ENCODE data around the gene EEIG1. TPM values are rescaled to one million over a fixed set of nuclear protein-coding genes. Genes with fewer than 3 reads are reported as not detected.

EEIG1 gene
- total and polyA plus RNA-seq, 9 of the 15 experiments (the other 6 are each of a cell fraction or from before 2014, with no cell fraction given): 0.17 to 16.7 (median 3.6) TPM

- peak; percentile 64 for TF ChIP-seq CTCFL (IDR thresholded peaks at IDR 0.05; ENCODE audit: borderline replicate concordance, insufficient read depth, low read depth, low read length, poor library complexity, severe bottlenecking)
- no peak for TF ChIP-seq TCFL5 (CRISPR knock-in tag; conservative IDR thresholded peaks at IDR 0.05)
- 0 out of 4 replicates have a peak, but pooled peaks of 1 of the 2 experiments have one; percentile 48 for TF ChIP-seq MLLT1 (IDR thresholded peaks at IDR 0.05)
- peak; percentile 79 to 95 (median 87) for TF ChIP-seq CTCF (IDR thresholded peaks at IDR 0.05 in 2 of 3, conservative IDR thresholded peaks at IDR 0.05 in 1 of 3; ENCODE audit: insufficient read depth in 2 of 3, low read depth in 1 of 3, low read length in 3 of 3)
- no peak for TF ChIP-seq PML (IDR thresholded peaks at IDR 0.05; ENCODE audit: low read length)
- TF ChIP-seq PPARD (CRISPR knock-in tag; IDR thresholded peaks at IDR 0.05): no peak
- peak; percentile 72; the same call in 1 of the 2 replicates for TF ChIP-seq BHLHE40 (IDR thresholded peaks at IDR 0.05; ENCODE audit: low read length)
- peak; percentile 80 for TF ChIP-seq GATAD2A (IDR thresholded peaks at IDR 0.05)
- peak; percentile 64; the same call in 1 of the 2 replicates for TF ChIP-seq HNRNPL (IDR thresholded peaks at IDR 0.05; ENCODE audit: low read depth, low read length)
- peak; percentile 26 to 59; a peak in 3 of 4 replicates for TF ChIP-seq RAD21 (CRISPR knock-in tag; conservative IDR thresholded peaks at IDR 0.05 in 1 of 2, IDR thresholded peaks at IDR 0.05 in 1 of 2)
- 0 out of 2 replicates have a peak, but pooled peaks have one; percentile 11 for TF ChIP-seq USF2 (CRISPR knock-in tag; IDR thresholded peaks at IDR 0.05)
- 0 out of 2 replicates have a peak, but pooled peaks have one; percentile 4 for TF ChIP-seq JUND (IDR thresholded peaks at IDR 0.05; ENCODE audit: borderline replicate concordance, low read depth, low read length)
- TF ChIP-seq JUND (tag; IDR thresholded peaks at IDR 0.05; ENCODE audit: borderline replicate concordance, low read depth, low read length): peak; percentile 28; the same call in 1 of the 3 replicates
- TF ChIP-seq ZBTB7A (IDR thresholded peaks at IDR 0.05; ENCODE audit: borderline replicate concordance, control insufficient read depth, low read depth, low read length): peak; percentile 100
These were observed 38.4 kb downstream of the EEIG1 start (continued) for GRCh38 chr9:127942216-127943010.

All from K562 (cell line).